T follicular helper cell (primary cell): ENCODE data around the gene RPS15.
A peak's percentile ranks its signal among the peaks of the same experiment; 100 is the strongest.

Source experiments
- DNase-seq: peaks from one replicate; pipeline ENCODE4 v3.0.0-alpha.2; 2020; ENCODE audit warnings: low read depth

Gene RPS15

DNA sequence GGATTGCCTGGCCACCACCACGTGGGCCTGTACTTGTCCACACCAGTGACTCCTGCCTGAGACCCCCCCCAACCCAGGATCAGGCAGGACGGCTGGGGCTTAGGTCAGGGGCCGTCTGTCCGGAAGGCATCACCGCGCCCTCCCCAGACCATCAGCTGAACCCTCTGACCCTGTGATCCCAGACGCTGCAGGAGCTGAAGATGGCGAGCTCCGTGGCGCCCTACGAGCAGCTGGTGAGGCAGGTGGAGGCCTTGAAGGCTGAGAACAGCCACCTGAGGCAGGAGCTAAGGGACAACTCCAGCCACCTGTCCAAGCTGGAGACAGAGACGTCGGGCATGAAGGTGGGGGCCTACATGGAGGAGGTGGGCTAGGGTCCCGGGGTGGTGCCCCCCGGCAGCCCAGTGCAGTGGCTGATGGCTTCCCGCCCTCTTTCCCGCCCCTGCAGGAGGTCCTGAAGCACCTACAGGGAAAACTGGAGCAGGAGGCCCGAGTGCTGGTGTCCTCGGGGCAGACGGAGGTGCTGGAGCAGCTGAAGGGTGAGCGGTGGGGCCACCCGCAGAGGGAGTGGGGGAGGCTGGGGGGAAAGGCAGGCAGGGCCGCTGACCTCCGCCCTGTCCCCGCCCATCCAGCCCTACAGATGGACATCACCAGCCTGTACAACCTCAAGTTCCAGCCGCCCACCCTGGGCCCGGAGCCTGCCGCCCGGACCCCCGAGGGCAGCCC is 14.8 kb downstream of the RPS15 start:
- no peak for DNase-seq

- no peak for DNase-seq
Measured at GRCh38 chr19:1453525-1454364, 15.5 kb downstream of the RPS15 start.

GRCh38 chr19:1455002-1455335 is 16.8 kb downstream of the RPS15 start:
- no peak for DNase-seq

DNA sequence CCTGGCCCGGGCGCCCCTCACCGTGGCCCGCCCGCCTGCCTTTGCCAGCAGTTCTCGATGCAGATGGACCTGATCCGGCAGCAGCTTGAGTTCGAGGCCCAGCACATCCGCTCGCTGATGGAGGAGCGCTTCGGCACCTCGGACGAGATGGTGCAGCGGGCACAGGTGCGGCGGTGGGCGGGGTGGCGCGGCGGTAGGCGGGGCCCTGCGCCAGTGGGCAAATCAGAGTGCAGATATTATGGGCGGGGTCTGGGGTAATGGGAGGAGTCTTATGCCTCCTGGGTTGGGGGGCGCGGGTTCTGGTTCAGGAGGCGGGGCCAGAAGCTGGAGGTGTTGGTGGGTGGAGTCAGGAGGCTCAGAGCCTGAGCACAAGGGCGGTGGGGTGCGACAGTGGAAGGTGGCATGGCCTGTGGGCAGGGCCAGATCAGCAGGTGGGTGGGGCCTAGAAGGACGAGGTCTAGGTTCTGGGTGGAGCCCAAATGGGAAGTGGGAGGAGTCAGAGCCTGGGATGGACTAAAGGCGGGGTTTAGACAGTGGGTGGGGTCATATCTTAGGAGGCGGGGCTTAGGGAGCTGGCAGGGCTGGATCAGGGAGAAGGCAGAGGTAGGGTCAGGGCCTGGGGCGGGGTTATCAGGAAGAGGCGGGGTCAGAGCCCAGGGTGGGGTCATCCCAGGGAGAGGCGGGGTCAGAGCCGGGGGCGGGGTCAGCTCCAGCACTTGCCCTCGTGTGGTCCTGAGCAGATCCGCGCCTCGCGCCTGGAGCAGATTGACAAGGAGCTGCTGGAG is 17.3 kb downstream of the RPS15 start:
- DNase-seq: peak; percentile 29

- no peak for DNase-seq
Measured at GRCh38 chr19:1456121-1456900, 18.1 kb downstream of the RPS15 start.

GRCh38 chr19:1457031-1457739 is 19.0 kb downstream of the RPS15 start:
- DNase-seq: no peak

GRCh38 chr19:1457892-1458291 is 19.7 kb downstream of the RPS15 start:
- no peak for DNase-seq

DNA sequence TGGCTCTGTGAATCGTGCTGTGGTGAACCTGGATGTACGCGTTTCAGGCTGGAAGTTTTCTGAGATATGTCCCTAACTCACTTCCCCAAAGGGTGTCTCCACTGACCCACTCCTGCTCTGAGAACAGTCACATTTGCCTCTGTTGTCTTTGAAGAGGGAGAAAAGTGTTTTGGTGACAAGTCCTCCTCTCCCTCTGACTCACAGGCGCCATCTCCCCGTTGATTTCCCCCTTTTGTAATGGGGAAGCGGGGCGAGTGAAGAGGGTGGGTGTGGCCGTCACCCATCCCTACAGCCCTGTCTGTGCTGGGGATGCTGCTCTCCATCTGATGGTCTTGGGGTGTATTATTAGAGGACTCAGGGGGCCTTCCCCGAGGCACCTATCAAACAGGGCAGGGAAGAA is 21.3 kb downstream of the RPS15 start:
- no peak for DNase-seq

GRCh38 chr19:1460033-1460995 is 22.1 kb downstream of the RPS15 start:
- no peak for DNase-seq

DNA sequence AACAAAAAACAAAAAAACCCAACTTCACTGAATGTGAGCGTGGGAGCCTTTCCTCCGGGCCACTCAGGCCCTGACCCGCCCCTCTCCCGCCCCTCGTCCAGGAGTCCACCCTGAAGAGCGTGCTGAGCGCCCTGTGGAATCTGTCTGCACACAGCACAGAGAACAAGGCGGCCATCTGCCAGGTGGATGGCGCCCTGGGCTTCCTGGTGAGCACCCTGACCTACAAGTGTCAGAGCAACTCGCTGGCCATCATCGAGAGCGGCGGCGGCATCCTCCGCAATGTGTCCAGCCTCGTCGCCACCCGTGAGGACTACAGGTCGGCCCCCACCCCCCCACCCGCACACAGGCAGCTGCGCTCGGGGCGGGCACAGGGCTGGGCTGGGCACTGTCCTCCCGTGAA is 23.7 kb downstream of the RPS15 start:
- no peak for DNase-seq

DNA sequence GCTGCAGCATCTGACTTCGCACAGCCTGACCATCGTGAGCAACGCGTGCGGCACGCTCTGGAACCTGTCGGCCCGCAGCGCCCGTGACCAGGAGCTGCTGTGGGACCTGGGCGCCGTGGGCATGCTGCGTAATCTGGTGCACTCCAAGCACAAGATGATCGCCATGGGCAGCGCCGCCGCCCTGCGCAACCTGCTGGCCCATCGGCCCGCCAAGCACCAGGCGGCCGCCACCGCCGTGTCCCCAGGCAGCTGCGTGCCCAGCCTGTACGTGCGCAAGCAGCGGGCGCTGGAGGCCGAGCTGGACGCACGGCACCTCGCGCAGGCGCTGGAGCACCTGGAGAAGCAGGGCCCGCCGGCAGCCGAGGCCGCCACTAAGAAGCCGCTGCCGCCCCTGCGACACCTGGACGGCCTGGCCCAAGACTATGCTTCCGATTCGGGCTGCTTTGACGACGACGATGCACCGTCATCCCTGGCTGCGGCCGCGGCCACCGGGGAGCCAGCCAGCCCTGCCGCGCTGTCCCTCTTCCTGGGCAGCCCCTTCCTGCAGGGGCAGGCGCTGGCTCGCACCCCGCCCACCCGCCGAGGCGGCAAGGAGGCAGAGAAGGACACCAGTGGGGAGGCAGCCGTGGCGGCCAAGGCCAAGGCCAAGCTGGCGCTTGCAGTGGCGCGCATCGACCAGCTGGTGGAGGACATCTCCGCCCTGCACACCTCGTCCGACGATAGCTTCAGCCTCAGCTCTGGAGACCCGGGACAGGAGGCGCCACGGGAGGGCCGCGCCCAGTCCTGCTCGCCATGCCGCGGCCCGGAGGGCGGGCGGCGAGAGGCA is 27.2 kb downstream of the RPS15 start:
- DNase-seq: no peak

DNA sequence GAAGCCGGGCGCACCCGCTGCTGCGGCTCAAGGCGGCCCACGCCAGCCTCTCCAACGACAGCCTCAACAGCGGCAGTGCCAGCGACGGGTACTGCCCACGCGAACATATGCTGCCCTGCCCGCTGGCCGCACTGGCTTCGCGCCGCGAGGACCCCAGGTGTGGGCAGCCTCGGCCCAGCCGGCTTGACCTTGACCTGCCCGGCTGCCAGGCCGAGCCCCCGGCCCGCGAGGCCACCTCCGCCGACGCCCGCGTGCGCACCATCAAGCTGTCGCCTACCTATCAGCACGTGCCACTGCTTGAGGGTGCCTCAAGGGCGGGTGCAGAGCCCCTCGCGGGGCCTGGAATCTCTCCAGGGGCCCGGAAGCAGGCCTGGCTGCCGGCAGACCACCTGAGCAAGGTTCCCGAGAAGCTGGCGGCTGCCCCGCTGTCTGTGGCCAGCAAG is 27.8 kb downstream of the RPS15 start:
- no peak for DNase-seq

- no peak for DNase-seq
Measured at GRCh38 chr19:1466461-1467214, 28.4 kb downstream of the RPS15 start.

- DNase-seq: no peak
Measured at GRCh38 chr19:1467215-1467489, 29.0 kb downstream of the RPS15 start.

GRCh38 chr19:1467490-1468273 is 29.5 kb downstream of the RPS15 start:
- DNase-seq: no peak

DNA sequence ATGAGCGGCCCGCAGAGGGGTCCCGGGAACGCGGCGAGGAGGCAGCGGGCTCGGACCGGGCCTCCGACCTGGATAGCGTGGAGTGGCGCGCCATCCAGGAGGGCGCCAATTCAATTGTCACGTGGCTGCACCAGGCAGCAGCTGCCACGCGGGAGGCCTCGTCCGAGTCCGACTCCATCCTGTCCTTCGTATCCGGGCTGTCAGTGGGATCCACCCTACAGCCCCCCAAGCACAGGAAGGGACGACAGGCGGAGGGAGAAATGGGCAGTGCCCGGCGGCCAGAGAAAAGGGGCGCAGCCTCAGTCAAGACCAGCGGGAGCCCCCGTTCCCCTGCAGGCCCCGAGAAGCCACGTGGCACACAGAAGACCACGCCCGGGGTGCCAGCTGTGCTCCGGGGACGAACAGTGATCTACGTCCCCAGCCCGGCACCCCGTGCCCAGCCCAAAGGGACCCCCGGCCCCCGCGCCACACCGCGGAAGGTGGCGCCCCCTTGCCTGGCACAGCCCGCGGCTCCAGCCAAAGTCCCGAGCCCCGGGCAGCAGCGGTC is 30.2 kb downstream of the RPS15 start:
- no peak for DNase-seq

DNA sequence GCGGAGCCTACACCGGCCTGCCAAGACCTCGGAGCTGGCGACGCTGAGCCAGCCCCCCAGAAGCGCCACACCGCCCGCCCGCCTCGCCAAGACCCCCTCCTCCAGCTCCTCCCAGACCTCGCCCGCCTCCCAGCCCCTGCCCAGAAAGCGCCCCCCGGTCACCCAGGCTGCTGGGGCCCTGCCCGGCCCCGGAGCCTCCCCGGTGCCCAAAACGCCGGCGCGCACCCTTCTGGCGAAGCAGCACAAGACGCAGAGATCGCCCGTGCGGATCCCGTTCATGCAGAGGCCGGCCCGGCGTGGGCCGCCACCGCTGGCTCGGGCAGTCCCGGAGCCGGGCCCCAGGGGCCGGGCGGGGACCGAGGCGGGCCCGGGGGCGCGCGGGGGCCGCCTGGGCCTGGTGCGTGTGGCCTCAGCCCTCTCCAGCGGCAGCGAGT is 30.6 kb downstream of the RPS15 start:
- DNase-seq: no peak
